Spinal cord (tissue), 10 donors: ENCODE results near the gene RPS5. TPM values are rescaled to one million over a fixed set of nuclear protein-coding genes. Genes with fewer than 3 reads are reported as not detected.

Experiments
- DNase-seq, 6 donors: peaks; one replicate each; pipeline versions ENCODE4 v3.0.0 to v3.0.0-alpha.2; 2013 to 2015; ENCODE audit warnings: low spot score in 6 of 6, low read depth in 4 of 6
- H3K27ac ChIP-seq: one replicate; pipeline ENCODE4 v1.5.1; 2013; ENCODE audit warnings: low read depth, low read length, control low read depth
- H3K27me3 ChIP-seq: one replicate; pipeline ENCODE4 v1.6.1; 2013; ENCODE audit warnings: low read length; ENCODE audit not compliant: control insufficient read depth, insufficient read depth
- H3K36me3 ChIP-seq: one replicate; pipeline ENCODE4 v1.6.1; 2013; ENCODE audit warnings: low read length; ENCODE audit not compliant: control insufficient read depth, insufficient read depth
- H3K4me1 ChIP-seq: one replicate; pipeline ENCODE4 v1.6.1; 2013; ENCODE audit warnings: low read length; ENCODE audit not compliant: control insufficient read depth, insufficient read depth
- H3K4me3 ChIP-seq: one replicate; pipeline ENCODE4 v1.5.1; 2013; ENCODE audit warnings: low read depth, low read length, control low read depth
- H3K9me3 ChIP-seq: one replicate; pipeline ENCODE4 v1.6.1; 2013; ENCODE audit warnings: low read length; ENCODE audit not compliant: control insufficient read depth, insufficient read depth
- WGBS: methylation state at CpG from one replicate; pipeline ENCODE4 v1.1.5; 2013; ENCODE audit warnings: missing lambda C conversion rate; ENCODE audit not compliant: insufficient coverage; 5-methylcytosine and 5-hydroxymethylcytosine counted together
- polyA plus RNA-seq, 2 donors: library from polyadenylated mRNA; unstranded; fragments of 120-200 nt; gene quantifications; one replicate each; pipeline ENCODE4 v1.2.1, GENCODE V29; 2013; ENCODE audit not compliant: insufficient read length in 2 of 2
- total RNA-seq, 2 donors: library from RNA; depleted of rRNA in 1 of 2; stranded (reverse); fragments of 120-200 nt in 1 of 2; fragments of >200 nt in 1 of 2; gene quantifications; one replicate each; pipeline versions ENCODE4 v1.2.3 to v1.2.4, GENCODE V29; 2013 to 2014
- donor health status: healthy.

RPS5 gene
- total and polyA plus RNA-seq, 4 donors: 731 to 1,177 (median 839) TPM

- H3K36me3 ChIP-seq: peaks cover 66% of the 10 kb centered on the region
- DNase-seq: peak in 2 of 6 donors; percentile 46 to 60
- WGBS: 38% methylated on average over 94 of the region's 94 CpGs
- H3K9me3 ChIP-seq: no peaks in the 10 kb centered on the region
- H3K27me3 ChIP-seq: peaks cover 16% of the 10 kb centered on the region
- H3K27ac ChIP-seq: no peak overlapping the region
- H3K4me1 ChIP-seq: peaks cover 17% of the 10 kb centered on the region
- no peak overlapping the region for H3K4me3 ChIP-seq
Observed at GRCh38 chr19:58355908-58356765, 30.9 kb upstream of the RPS5 start.

- H3K4me3 ChIP-seq: no peak overlapping the region
- no peak overlapping the region for H3K27ac ChIP-seq
- peaks cover 9% of the 10 kb centered on the region for H3K27me3 ChIP-seq
- H3K9me3 ChIP-seq: no peaks in the 10 kb centered on the region
- H3K4me1 ChIP-seq: peaks cover 25% of the 10 kb centered on the region
- peaks cover 64% of the 10 kb centered on the region for H3K36me3 ChIP-seq
- WGBS: 52% methylated on average over 75 of the region's 75 CpGs
- DNase-seq: peak in 2 of 6 donors; percentile 32 to 39
Observed at GRCh38 chr19:58356766-58357480, 30.1 kb upstream of the RPS5 start.

- WGBS: 63% methylated on average over 15 of the region's 19 CpGs
- Histone ChIP-seq H3K4me1 (peaks cover 27% of the 10 kb centered on the region), H3K4me3 (no peak overlapping the region), H3K27me3 (peaks cover 9% of the 10 kb centered on the region), H3K36me3 (peaks cover 61% of the 10 kb centered on the region), H3K9me3 (no peaks in the 10 kb centered on the region), H3K27ac (no peak overlapping the region)
- no peak for DNase-seq
Observed at GRCh38 chr19:58357481-58358145, 29.5 kb upstream of the RPS5 start.

- peaks cover 39% of the 10 kb centered on the region for H3K36me3 ChIP-seq
- H3K9me3 ChIP-seq: no peaks in the 10 kb centered on the region
- H3K27ac ChIP-seq: peak overlapping the region; percentile 98
- no peak for DNase-seq
- peaks cover 5% of the 10 kb centered on the region for H3K27me3 ChIP-seq
- H3K4me3 ChIP-seq: peak overlapping the region; percentile 92
- 1% methylated on average over 26 of the region's 28 CpGs for WGBS
- peaks cover 29% of the 10 kb centered on the region for H3K4me1 ChIP-seq
Observed at GRCh38 chr19:58361900-58362271, 25.2 kb upstream of the RPS5 start.

DNA sequence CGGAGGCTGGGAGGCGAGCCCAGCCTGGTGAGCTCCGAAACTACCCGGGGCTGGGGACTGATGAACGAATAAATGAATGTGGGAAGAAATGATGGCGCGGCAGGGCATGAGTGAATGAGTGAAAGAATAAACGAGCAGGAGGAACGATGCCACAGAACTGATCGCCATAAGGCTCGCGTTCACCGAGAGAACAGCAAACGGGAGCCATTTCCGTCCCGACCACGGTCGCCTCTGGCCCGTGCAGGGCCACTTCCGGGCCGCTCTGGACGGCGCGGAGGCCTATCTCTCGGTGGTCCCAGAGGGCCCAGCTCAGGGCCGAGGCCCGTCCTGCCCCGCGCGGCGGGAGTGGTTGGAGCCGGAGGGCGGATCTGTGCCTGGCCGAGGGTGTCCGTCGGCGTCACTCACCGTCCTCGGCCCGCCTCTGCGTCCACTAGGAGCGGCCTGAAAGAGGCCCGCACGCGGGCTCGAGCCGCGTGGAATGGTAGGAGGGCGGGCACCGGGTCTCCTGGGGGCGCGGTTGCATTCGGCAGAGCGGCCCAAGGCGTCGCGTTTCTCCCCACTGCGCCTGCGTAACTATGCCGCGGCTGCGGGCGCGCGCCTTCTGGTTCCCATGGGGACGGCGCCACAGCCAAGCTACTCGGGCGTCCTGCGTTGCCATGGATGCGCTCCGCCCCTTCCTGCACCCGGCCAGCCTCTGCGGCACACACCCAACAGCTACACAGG is 24.6 kb upstream of the RPS5 start, which contains the start of gene ZNF497:
Gene ZNF497 (minus strand): TSS at position 480 of the 723 bp plus-strand sequence. CDS start 5,116 bp downstream, outside the sequence.
- peaks cover 26% of the 10 kb centered on the region for H3K4me1 ChIP-seq
- DNase-seq: peak; percentile 89 to 99 (median 92)
- peak within 1 kb of the TSS; percentile 92 for H3K4me3 ChIP-seq
- H3K27me3 ChIP-seq: peaks cover 4% of the 10 kb centered on the region
- under 1% methylated on average over 74 of the region's 74 CpGs for WGBS
- H3K9me3 ChIP-seq: no peaks in the 10 kb centered on the region
- peaks cover 39% of the 10 kb centered on the region for H3K36me3 ChIP-seq
- H3K27ac ChIP-seq: peak within 1 kb of the TSS; percentile 98

DNA sequence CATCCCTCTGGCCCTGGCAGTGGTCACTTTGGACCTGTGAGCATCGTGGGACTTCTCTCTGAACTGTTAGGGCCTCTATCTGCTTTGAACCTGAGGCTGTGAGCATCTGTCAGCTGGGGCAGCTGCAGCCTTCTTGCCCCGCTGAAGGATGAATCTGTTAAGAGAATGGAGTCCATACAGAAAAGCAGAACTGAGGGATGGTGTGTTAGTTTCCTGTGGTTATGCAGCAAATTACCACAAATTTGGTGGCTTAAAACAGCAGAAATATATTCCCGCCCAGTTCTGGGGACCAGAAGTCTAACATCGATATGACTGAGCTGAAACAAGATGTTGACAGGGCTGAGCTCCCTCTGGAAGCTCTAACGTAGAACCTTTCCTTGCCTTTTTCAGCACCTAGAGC is 22.9 kb upstream of the RPS5 start:
- Histone ChIP-seq H3K36me3 (peaks cover 39% of the 10 kb centered on the region), H3K4me1 (peaks cover 18% of the 10 kb centered on the region), H3K27ac (no peak overlapping the region), H3K9me3 (no peaks in the 10 kb centered on the region), H3K27me3 (no peaks in the 10 kb centered on the region), H3K4me3 (no peak overlapping the region)
- WGBS: 91% methylated on average over 5 of the region's 5 CpGs
- no peak for DNase-seq

GRCh38 chr19:58366585-58367430 is 20.3 kb upstream of the RPS5 start:
- DNase-seq: no peak
- Histone ChIP-seq H3K36me3 (peaks cover 41% of the 10 kb centered on the region), H3K4me1 (peaks cover 10% of the 10 kb centered on the region), H3K9me3 (no peaks in the 10 kb centered on the region), H3K27ac (no peak overlapping the region), H3K27me3 (no peaks in the 10 kb centered on the region), H3K4me3 (no peak overlapping the region)
- WGBS: 92% methylated on average over 30 of the region's 32 CpGs

- 42% methylated on average over 106 of the region's 106 CpGs for WGBS
- peaks cover 41% of the 10 kb centered on the region for H3K36me3 ChIP-seq
- H3K4me1 ChIP-seq: peaks cover 5% of the 10 kb centered on the region
- peak in 1 of 6 donors; percentile 61 for DNase-seq
- no peak overlapping the region for H3K27ac ChIP-seq
- H3K4me3 ChIP-seq: no peak overlapping the region
- H3K27me3 ChIP-seq: no peaks in the 10 kb centered on the region
- no peaks in the 10 kb centered on the region for H3K9me3 ChIP-seq
Observed at GRCh38 chr19:58367698-58368454, 19.2 kb upstream of the RPS5 start.
